Peyer's patch (tissue), 4 donors: ENCODE measurements around the gene PNLIP. TPM values are rescaled to one million over a fixed set of nuclear protein-coding genes. Genes with fewer than 3 reads are reported as not detected.

Experiments used
- DNase-seq, 3 donors: peaks; one replicate each; pipeline ENCODE4 v3.0.0-alpha.2; 2017 to 2019
- H3K27ac ChIP-seq, 4 donors: fragments of 200-600 bp; sonication (generic); one replicate each; pipeline ENCODE4 v1.5.1; 2016 to 2019
- H3K27me3 ChIP-seq, 2 donors: fragments of 200-600 bp; sonication (generic); one replicate each; pipeline ENCODE4 v1.5.1; 2019
- H3K36me3 ChIP-seq, 3 donors: fragments of 200-600 bp; sonication (generic); one replicate each; pipeline ENCODE4 v1.5.1; 2016 to 2019
- H3K4me1 ChIP-seq, 4 donors: fragments of 200-600 bp; sonication (generic); one replicate each; pipeline ENCODE4 v1.5.1; 2016 to 2019
- H3K4me3 ChIP-seq, 4 donors: fragments of 200-600 bp; sonication (generic); 1 replicate in 3 of 4; 2 replicates in 1 of 4; pipeline ENCODE4 v1.5.1; 2016 to 2019; ENCODE audit warnings: mild to moderate bottlenecking in 1 of 4
- H3K9me3 ChIP-seq, 4 donors: fragments of 200-600 bp; sonication (generic); one replicate each; pipeline ENCODE4 v1.5.1; 2016 to 2019; ENCODE audit warnings: mild to moderate bottlenecking in 1 of 4
- POLR2A ChIP-seq, 2 donors: fragments of 450-650 bp; IDR thresholded peaks; one replicate each; pipeline ENCODE4 v1.5.1; 2017; ENCODE audit warnings: antibody characterized with exemption in 2 of 2, mild to moderate bottlenecking in 2 of 2, moderate library complexity in 2 of 2
- total RNA-seq, 4 donors: library from RNA; depleted of rRNA; stranded (reverse); fragments of >200 nt; gene quantifications; one replicate each; pipeline ENCODE4 v1.1.0, GENCODE V29; 2016
- TF ChIP-seq, protein P1 (sequence below), 6 experiments: fragments of 450-650 bp in 4 of 6; fragments of 200-600 bp in 2 of 6; sonication (generic) in 1 of 6; IDR thresholded peaks; one replicate each; pipeline ENCODE4 v1.5.1; 2017 to 2019; ENCODE audit warnings: antibody characterized with exemption in 6 of 6, mild to moderate bottlenecking in 3 of 6, moderate library complexity in 1 of 6

Gene PNLIP
- total RNA-seq, 4 donors from 2014 or later: not detected

DNA sequence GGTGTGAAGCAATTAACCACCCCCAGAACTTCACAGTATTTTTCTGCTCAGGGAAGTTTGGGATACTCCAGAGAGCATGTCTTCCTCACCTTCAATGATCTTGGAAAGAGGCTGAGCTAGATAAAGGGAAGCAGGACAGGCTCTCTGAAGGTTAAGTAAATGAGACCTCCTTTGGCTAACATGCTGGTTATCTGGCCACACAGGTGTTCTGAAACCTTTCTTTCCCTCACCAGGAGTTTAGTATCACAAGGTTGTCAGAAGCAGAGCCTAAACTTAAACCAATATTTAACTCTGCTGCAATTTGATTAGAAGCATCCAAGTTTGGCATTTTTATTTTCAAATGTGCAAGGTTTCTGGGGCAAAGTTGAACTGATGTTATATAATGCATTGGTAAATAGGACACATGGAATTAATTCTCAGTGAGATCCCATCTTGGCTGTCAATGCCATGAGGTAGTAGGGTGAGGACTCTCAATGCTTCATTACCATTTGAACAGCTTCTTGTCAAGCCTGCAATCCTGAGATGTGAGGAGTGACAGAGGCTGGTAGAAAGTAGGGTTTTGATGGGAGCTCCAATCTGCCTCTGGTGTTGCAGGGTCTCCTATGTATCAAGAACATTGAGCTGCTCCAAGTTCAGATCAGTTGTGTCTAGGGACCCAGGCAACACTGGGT is 3.6 kb upstream of the PNLIP start:
- H3K27ac ChIP-seq: no peak overlapping the region

DNA sequence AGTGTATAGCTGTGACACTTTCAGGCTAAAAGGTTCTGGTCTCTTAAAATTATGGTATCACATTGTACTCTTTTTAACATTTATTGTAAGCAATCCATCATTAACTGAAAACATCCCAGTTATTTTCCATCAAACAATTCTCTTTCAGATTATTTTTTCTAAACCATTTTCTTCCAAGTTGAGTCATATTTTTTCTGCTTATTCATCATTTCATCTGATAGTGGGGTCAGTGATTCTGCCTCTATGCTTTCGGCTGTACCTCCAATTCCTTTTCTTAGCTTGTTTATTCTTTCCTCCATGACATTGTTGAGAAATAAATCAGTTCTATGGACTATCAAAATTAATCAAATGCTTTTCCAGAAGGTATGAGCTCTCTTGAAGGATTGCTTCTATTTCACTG is 609 bp upstream of the PNLIP start:
- Histone ChIP-seq H3K4me3 (no peak overlapping the region), H3K9me3 (no peaks in the 10 kb centered on the region), H3K4me1 (no peaks in the 10 kb centered on the region)

More for the DNA sequence above, 3.6 kb upstream of the PNLIP start:
- Histone ChIP-seq H3K36me3 (no peaks in the 10 kb centered on the region), H3K9me3 (no peaks in the 10 kb centered on the region), H3K4me1 (no peaks in the 10 kb centered on the region), H3K4me3 (no peak overlapping the region), H3K27me3 (no peaks in the 10 kb centered on the region)
- TF ChIP-seq, protein P1, sequence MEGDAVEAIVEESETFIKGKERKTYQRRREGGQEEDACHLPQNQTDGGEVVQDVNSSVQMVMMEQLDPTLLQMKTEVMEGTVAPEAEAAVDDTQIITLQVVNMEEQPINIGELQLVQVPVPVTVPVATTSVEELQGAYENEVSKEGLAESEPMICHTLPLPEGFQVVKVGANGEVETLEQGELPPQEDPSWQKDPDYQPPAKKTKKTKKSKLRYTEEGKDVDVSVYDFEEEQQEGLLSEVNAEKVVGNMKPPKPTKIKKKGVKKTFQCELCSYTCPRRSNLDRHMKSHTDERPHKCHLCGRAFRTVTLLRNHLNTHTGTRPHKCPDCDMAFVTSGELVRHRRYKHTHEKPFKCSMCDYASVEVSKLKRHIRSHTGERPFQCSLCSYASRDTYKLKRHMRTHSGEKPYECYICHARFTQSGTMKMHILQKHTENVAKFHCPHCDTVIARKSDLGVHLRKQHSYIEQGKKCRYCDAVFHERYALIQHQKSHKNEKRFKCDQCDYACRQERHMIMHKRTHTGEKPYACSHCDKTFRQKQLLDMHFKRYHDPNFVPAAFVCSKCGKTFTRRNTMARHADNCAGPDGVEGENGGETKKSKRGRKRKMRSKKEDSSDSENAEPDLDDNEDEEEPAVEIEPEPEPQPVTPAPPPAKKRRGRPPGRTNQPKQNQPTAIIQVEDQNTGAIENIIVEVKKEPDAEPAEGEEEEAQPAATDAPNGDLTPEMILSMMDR (IDR thresholded peaks at IDR 0.05): no peak
- TF ChIP-seq POLR2A (IDR thresholded peaks at IDR 0.05): no peak
- no peak for DNase-seq

DNA sequence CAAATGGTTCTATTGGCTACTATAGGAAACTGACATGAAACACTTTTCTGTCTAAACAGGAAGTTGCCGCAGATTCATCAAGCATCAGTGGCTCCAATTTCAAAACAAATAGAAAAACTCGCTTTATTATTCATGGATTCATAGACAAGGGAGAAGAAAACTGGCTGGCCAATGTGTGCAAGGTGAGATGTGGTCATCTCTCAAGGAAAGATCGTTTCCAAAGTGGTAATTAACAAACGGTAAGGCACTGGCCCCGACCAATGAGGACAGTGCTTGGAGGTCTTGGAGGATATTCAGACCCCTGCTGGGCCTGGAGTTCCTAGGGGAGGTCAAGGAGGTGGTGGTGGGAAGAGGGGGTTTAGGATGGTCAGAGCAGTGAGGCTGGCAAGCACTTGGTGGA is 2.6 kb downstream of the PNLIP start:
- no peak overlapping the region for H3K4me3 ChIP-seq
- DNase-seq: no peak
- H3K4me1 ChIP-seq: no peaks in the 10 kb centered on the region

More for the DNA sequence above, 609 bp upstream of the PNLIP start:
- H3K27me3 ChIP-seq: no peaks in the 10 kb centered on the region
- H3K36me3 ChIP-seq: no peaks in the 10 kb centered on the region
- TF ChIP-seq POLR2A (IDR thresholded peaks at IDR 0.05): no peak
- TF ChIP-seq, protein P1 (IDR thresholded peaks at IDR 0.05): no peak
- no peak overlapping the region for H3K27ac ChIP-seq
- DNase-seq: no peak

DNA sequence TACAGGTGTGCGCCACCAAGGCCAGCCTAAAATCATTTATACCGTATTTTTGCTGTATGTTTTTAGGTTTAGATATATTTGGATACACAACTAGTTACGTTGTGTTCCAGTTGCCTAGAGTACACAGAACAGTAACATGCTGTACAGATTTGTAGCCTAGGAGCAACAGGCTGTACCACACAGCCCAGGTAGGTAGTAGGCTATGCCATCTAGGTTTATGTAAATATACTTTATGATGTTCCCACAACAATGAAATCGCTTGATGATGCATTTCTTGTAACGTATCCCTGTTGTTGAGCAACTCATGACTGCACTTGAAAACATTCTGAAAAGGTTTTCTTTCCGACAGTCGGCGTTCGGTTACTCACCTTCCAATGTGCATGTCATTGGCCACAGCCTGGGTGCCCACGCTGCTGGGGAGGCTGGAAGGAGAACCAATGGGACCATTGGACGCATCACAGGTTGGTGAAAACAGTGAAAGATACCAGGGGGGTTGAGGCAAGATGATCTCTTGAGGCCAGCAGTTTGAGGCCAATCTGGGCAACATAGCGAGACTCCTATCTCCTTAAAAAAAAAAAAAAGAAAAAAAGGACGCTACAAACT is 7.7 kb downstream of the PNLIP start:
- Histone ChIP-seq H3K4me1 (no peaks in the 10 kb centered on the region), H3K4me3 (no peak overlapping the region), H3K27me3 (no peaks in the 10 kb centered on the region), H3K9me3 (no peaks in the 10 kb centered on the region), H3K36me3 (no peaks in the 10 kb centered on the region), H3K27ac (no peak overlapping the region)
- TF ChIP-seq, protein P1 (IDR thresholded peaks at IDR 0.05): no peak
- TF ChIP-seq POLR2A (IDR thresholded peaks at IDR 0.05): no peak
- no peak for DNase-seq

More for the DNA sequence above, 2.6 kb downstream of the PNLIP start:
- Histone ChIP-seq H3K27me3 (no peaks in the 10 kb centered on the region), H3K36me3 (no peaks in the 10 kb centered on the region), H3K9me3 (no peaks in the 10 kb centered on the region), H3K27ac (no peak overlapping the region)
- TF ChIP-seq POLR2A (IDR thresholded peaks at IDR 0.05): no peak
- TF ChIP-seq, protein P1 (IDR thresholded peaks at IDR 0.05): no peak

DNA sequence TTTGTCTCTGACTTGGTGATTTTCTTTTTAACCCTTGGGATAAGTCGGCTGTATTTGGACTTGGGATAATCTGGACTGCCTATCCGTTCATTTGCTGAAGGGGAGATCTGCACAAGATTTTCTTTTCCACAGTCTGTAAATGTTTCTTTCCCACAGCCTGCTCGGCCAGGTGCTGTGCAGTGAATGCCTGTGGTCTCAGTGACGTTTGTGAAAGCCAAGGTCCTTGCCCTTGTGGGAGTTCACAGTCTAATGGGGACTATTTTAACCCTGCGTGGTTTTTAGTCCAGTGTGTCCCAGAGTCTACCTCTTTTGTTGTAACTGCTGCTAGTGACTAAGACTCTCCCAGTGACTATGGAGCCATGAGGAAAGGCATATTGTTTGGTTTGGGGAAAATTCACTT is 8.9 kb downstream of the PNLIP start:
- H3K36me3 ChIP-seq: no peaks in the 10 kb centered on the region
- H3K9me3 ChIP-seq: no peaks in the 10 kb centered on the region
- H3K27me3 ChIP-seq: no peaks in the 10 kb centered on the region
- no peak for DNase-seq
- H3K4me3 ChIP-seq: no peak overlapping the region
- no peak overlapping the region for H3K27ac ChIP-seq
- TF ChIP-seq, protein P1 (IDR thresholded peaks at IDR 0.05): no peak
- TF ChIP-seq POLR2A (IDR thresholded peaks at IDR 0.05): no peak
- no peaks in the 10 kb centered on the region for H3K4me1 ChIP-seq
